Hepatocyte (in vitro differentiated cells): ENCODE measurements around the gene SCTR.

Source experiments
- CTCF ChIP-seq: fragments of 200-600 bp; sonication (generic); IDR thresholded peaks from 2 replicates; pipeline ENCODE4 v1.5.1; 2016; ENCODE audit warnings: antibody characterized with exemption, mild to moderate bottlenecking; ENCODE audit not compliant: poor library complexity
- EZH2 ChIP-seq: fragments of 200-600 bp; sonication (generic); IDR thresholded peaks from 2 replicates; pipeline ENCODE4 v1.6.1; 2016; ENCODE audit warnings: antibody characterized with exemption, mild to moderate bottlenecking, borderline replicate concordance
- EZH2phosphoT487 ChIP-seq: fragments of 200-600 bp; sonication (generic); IDR thresholded peaks from one replicate; pipeline ENCODE4 v1.6.1; 2018; ENCODE audit warnings: antibody characterized with exemption, mild to moderate bottlenecking, low read depth, moderate library complexity; ENCODE audit not compliant: unreplicated experiment, severe bottlenecking

DNA sequence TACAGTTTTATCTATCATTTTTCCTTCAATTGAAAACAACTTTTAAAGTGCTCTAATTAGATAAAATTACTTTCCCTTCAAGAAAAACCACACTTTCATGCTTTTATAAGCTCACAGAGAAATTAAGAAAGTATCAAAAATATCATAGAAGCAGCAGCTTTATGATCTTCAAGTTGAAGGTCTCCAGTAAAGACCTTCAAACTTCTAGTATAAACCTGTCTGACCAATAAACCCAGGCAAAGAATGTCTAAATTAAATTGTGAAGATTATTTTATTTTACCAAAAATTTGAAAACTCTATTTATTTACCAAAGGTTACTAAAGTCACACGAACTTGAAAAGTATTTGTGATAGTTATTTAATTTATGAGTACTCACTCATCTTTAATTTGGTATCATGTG is 9.3 kb upstream of the SCTR start:
- TF ChIP-seq CTCF (no peak), EZH2 (no peak), EZH2phosphoT487 (no peak)
